ENCODE results near the gene CILP2. TPM values are rescaled to one million over a fixed set of nuclear protein-coding genes. Genes with fewer than 3 reads are reported as not detected.

Gene CILP2
- polyA plus RNA-seq, 1 experiment: 0.77 TPM

DNA sequence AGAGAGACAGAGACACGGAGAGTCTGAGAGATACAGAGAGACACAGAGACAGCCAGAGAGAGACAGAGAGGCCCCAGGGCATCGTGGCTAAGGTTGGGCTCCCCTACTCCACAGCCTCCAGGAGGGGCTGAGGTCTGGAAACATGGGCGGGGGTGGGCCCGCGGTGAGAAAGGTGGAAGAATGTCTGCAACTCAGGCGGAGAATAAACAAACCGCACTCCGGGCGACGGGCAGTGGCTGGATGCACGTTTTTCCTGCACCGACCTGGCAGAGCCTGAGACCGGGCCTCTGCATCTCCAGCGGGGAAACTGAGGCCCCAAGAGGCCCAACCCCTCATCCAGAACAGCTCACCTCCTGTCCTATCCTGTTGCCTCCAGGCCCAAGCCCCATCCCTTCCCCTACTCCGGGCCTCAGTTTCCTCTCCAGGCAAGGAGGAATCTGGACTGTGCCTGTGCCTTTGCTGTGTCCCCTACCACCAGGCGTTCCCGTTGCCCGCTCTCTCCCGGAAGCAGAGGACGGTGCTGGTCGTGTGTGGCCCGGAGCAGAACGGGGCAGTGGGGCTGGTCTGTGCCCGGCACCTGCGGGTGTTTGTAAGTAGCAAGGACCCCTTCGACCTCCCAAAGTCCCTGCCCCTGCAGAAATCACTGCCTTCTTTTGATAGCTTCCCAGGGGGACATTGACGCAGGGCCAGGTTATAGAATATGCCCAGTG is 3.4 kb upstream of the CILP2 start:
- no peak for DNase-seq (ENCODE audit: low read depth)
- peaks cover 3% of the 10 kb centered on the region for H3K27me3 ChIP-seq (ENCODE audit: control insufficient read depth, insufficient read depth, low read length)
- H3K4me3 ChIP-seq (ENCODE audit: low read depth, low read length): no peak overlapping the region
- ChIA-PET CTCF (interaction anchor here (0.7 to 1.4 kb wide), 3 partner anchors 17 to 110 kb away, joined by 3 to 6 read pairs (median 5); no protein-coding TSS in a partner anchor), POLR2A (no interaction called here)
- no peaks in the 10 kb centered on the region for H3K36me3 ChIP-seq (ENCODE audit: control insufficient read depth, insufficient read depth, low read length)
- TF ChIP-seq, protein P1, sequence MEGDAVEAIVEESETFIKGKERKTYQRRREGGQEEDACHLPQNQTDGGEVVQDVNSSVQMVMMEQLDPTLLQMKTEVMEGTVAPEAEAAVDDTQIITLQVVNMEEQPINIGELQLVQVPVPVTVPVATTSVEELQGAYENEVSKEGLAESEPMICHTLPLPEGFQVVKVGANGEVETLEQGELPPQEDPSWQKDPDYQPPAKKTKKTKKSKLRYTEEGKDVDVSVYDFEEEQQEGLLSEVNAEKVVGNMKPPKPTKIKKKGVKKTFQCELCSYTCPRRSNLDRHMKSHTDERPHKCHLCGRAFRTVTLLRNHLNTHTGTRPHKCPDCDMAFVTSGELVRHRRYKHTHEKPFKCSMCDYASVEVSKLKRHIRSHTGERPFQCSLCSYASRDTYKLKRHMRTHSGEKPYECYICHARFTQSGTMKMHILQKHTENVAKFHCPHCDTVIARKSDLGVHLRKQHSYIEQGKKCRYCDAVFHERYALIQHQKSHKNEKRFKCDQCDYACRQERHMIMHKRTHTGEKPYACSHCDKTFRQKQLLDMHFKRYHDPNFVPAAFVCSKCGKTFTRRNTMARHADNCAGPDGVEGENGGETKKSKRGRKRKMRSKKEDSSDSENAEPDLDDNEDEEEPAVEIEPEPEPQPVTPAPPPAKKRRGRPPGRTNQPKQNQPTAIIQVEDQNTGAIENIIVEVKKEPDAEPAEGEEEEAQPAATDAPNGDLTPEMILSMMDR (IDR thresholded peaks at IDR 0.05; ENCODE audit: insufficient read depth, low read depth, low read length): no peak

DNA sequence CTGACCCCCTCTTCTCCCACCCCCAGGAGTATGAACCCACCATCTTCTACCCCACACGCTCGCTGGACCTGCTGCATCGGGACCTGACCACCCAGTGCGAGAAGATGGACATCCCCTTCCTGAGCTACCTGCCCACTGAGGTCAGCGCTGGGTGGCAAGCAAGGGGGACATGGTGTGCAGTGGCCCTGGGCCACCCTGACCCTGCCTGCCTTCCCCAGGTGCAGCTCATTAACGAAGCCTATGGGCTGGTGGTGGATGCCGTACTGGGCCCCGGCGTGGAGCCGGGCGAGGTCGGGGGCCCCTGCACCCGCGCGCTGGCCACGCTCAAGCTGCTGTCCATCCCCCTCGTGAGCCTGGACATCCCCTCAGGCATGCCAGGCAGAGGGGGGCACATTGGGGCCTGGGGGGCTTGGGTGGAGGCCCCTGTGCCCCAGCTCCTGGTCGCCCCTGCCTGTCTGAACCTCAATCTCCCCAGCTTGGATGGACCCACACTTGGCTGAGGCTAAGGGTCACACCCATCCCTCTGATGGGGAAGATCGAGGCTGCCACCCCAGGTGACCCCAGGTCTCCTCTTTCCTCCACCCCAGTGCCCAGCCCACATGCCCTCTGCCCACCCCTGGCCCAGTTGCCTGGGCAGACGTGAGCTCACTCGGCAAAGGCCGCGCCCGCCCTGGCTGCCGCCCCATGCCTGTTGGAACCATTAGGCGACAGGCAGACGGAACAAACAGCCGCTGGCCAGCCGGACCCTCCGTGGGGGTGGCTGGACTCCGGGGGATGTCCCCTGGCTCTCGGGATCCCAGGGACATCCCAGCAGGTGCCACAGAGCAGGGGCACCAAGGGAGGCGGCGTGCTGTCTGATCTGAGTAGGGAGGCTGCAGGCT is 2.5 kb upstream of the CILP2 start:
- POLR2A ChIA-PET: no interaction called here
- DNase-seq (ENCODE audit: low read depth): no peak

DNA sequence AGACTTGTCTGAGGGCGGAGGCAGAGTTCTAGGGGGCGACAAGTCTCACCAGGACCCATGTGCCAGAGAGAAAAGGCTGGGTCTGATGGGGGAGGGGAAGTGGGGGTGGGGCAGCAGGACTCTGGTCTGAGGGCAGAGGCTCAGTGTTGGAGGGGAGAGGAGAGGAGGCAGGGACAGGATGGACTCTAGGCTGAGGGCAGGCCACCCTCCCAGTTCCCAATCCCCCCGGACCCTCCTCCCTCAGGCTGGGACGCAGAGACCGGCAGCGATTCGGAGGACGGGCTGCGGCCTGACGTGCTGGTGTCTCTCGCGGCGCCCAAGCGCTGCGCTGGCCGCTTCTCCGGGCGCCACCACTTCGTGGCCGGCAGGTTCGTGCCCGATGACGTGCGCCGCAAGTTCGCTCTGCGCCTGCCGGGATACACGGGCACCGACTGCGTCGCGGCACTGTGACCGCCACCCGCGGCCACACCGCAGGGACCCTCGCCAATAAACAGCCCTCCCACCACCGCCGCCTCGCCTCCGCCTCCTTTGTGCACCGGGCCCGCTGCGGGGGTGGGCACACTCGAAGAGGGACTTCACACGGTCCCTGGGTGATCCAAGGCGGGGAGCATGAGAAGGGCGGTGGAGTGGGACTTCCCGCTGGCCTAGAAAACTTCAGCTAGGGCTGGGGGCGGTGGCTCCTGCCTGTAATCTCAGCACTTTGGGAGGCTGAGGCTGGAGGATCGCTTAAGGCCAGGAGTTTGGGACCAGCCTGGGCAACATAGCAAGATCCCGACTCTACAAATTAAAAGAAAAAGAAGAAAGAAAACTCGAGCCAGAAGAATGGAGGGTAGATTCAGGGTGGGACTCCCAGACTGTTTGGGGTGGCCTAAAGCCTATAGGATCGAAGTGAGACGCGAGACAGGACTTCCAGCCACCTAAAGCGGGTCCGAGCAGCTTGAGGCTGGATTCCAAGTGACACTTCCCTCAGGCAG is 703 bp upstream of the CILP2 start:
- Histone ChIP-seq H3K4me3 (ENCODE audit: low read depth, low read length) (peak overlapping the region; percentile 31), H3K27me3 (ENCODE audit: control insufficient read depth, insufficient read depth, low read length) (peaks cover 3% of the 10 kb centered on the region), H3K36me3 (ENCODE audit: control insufficient read depth, insufficient read depth, low read length) (no peaks in the 10 kb centered on the region)
- DNase-seq (ENCODE audit: low read depth): no peak
- TF ChIP-seq, protein P1 (IDR thresholded peaks at IDR 0.05; ENCODE audit: insufficient read depth, low read depth, low read length): no peak
- POLR2A ChIA-PET: interaction anchor here (0.5 kb wide), 1 partner anchor 29 kb away, joined by 3 read pairs; no protein-coding TSS in a partner anchor
- CTCF ChIA-PET: interaction anchor here (0.9 to 1.8 kb wide), 2 partner anchors 17 to 107 kb away, joined by 4 to 14 read pairs; partner anchors contain the start of gene GMIP

More for the DNA sequence above, 2.5 kb upstream of the CILP2 start:
- TF ChIP-seq, protein P1 (IDR thresholded peaks at IDR 0.05; ENCODE audit: insufficient read depth, low read depth, low read length): no peak
- Histone ChIP-seq H3K36me3 (ENCODE audit: control insufficient read depth, insufficient read depth, low read length) (no peaks in the 10 kb centered on the region), H3K4me3 (ENCODE audit: low read depth, low read length) (no peak overlapping the region), H3K27me3 (ENCODE audit: control insufficient read depth, insufficient read depth, low read length) (peaks cover 3% of the 10 kb centered on the region)
- CTCF ChIA-PET: interaction anchor here (0.7 to 1.4 kb wide), 3 partner anchors 16 to 109 kb away, joined by 3 to 6 read pairs (median 5); no protein-coding TSS in a partner anchor

DNA sequence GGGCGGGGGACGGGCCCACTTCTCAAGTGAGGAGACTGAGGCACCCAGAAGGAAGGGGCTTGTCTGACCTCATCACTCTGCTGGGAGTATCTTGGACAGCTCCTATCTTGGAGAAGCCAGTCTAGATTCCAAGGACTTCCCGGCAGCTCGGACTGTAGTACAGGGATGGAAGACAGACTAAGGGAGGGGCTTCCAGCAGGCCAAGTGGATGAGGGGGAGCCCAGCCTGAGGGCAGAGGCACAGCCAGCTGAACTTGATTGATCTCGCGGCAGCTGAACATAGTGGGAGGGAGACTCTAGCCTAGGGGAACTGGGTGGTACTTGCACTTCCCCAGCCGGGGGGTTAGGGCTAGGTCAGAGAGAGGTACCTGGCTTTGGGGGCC is 711 bp downstream of the CILP2 start:
- POLR2A ChIA-PET: no interaction called here
- DNase-seq (ENCODE audit: low read depth): no peak

More for the DNA sequence above, 711 bp downstream of the CILP2 start:
- CTCF ChIA-PET: interaction anchor here (1.8 to 1.9 kb wide), 2 partner anchors 15 to 105 kb away, joined by 4 to 14 read pairs; no protein-coding TSS in a partner anchor
- TF ChIP-seq, protein P1 (IDR thresholded peaks at IDR 0.05; ENCODE audit: insufficient read depth, low read depth, low read length): no peak
- Histone ChIP-seq H3K36me3 (ENCODE audit: control insufficient read depth, insufficient read depth, low read length) (no peaks in the 10 kb centered on the region), H3K4me3 (ENCODE audit: low read depth, low read length) (no peak overlapping the region), H3K27me3 (ENCODE audit: control insufficient read depth, insufficient read depth, low read length) (peaks cover 3% of the 10 kb centered on the region)

All from BJ (cell line).